Amniotic epithelial cell (primary cell): ENCODE measurements around the gene ADAMTS9.

ENCODE experiments used
- DNase-seq: peaks from one replicate; pipeline ENCODE4 v3.0.0-alpha.2; 2010; ENCODE audit warnings: low read depth

ADAMTS9 gene

GRCh38 chr3:64686446-64686908 lies 1.3 kb downstream of the ADAMTS9 start:
- peak; percentile 61 for DNase-seq

GRCh38 chr3:64685800-64686445 lies 1.9 kb downstream of the ADAMTS9 start:
- DNase-seq: peak; percentile 97

- DNase-seq: no peak
Measured at GRCh38 chr3:64685331-64685799, 2.4 kb downstream of the ADAMTS9 start.

GRCh38 chr3:64684715-64685261 lies 3.0 kb downstream of the ADAMTS9 start:
- peak; percentile 73 for DNase-seq

- no peak for DNase-seq
Measured at GRCh38 chr3:64681827-64682226, 6.0 kb downstream of the ADAMTS9 start.

GRCh38 chr3:64681015-64681414 lies 6.8 kb downstream of the ADAMTS9 start:
- no peak for DNase-seq

- no peak for DNase-seq
Measured at GRCh38 chr3:64680334-64680733, 7.5 kb downstream of the ADAMTS9 start.

- no peak for DNase-seq
Measured at GRCh38 chr3:64677961-64678716, 9.7 kb downstream of the ADAMTS9 start.

- peak; percentile 60 for DNase-seq
Measured at GRCh38 chr3:64676831-64677230, 11.0 kb downstream of the ADAMTS9 start.

GRCh38 chr3:64675687-64676247 lies 12.0 kb downstream of the ADAMTS9 start:
- no peak for DNase-seq

GRCh38 chr3:64674591-64675076 lies 13.2 kb downstream of the ADAMTS9 start:
- DNase-seq: peak; percentile 83

- DNase-seq: peak; percentile 54
Measured at GRCh38 chr3:64673159-64673715, 14.6 kb downstream of the ADAMTS9 start.

GRCh38 chr3:64668582-64669510 lies 19.0 kb downstream of the ADAMTS9 start:
- DNase-seq: peak; percentile 48

GRCh38 chr3:64667887-64668581 lies 19.8 kb downstream of the ADAMTS9 start:
- no peak for DNase-seq

GRCh38 chr3:64667138-64667537 lies 20.7 kb downstream of the ADAMTS9 start:
- DNase-seq: peak; percentile 37

GRCh38 chr3:64666171-64666588 lies 21.6 kb downstream of the ADAMTS9 start:
- DNase-seq: peak; percentile 81

GRCh38 chr3:64664397-64664796 lies 23.4 kb downstream of the ADAMTS9 start:
- DNase-seq: no peak

- no peak for DNase-seq
Measured at GRCh38 chr3:64659617-64659978, 28.2 kb downstream of the ADAMTS9 start.

- DNase-seq: no peak
Measured at GRCh38 chr3:64658001-64658400, 29.8 kb downstream of the ADAMTS9 start.

- no peak for DNase-seq
Measured at GRCh38 chr3:64656544-64656943, 31.3 kb downstream of the ADAMTS9 start.

GRCh38 chr3:64655160-64655559 lies 32.6 kb downstream of the ADAMTS9 start:
- no peak for DNase-seq
